ENCODE measurements around the gene ATP13A4. TPM values are rescaled to one million over a fixed set of nuclear protein-coding genes. Genes with fewer than 3 reads are reported as not detected.

The ATP13A4 gene
- polyA plus RNA-seq, 1 donor (not counting 4 experiments of a cell fraction or from before 2014, with no cell fraction given), result 0.16 TPM

- H3K4me3 ChIP-seq (ENCODE audit: control insufficient read depth in 2 of 3, extremely low read depth in 1 of 3, insufficient read depth in 2 of 3, low read depth in 1 of 3, low read length in 3 of 3), result no peak overlapping the region
- H3K36me3 ChIP-seq (ENCODE audit: control insufficient read depth in 2 of 2, extremely low read depth in 1 of 2, insufficient read depth in 2 of 2, low read length in 2 of 2), result no peaks in the 10 kb centered on the region
- dilution Hi-C loops (cut with MboI; ENCODE audit: extremely low pct_ligation_motif_present, low sequenced_read_pairs), result no loop called here
- no peaks in the 10 kb centered on the region for H3K4me1 ChIP-seq (ENCODE audit: control insufficient read depth, extremely low read depth, insufficient read depth, low read length)
- H3K9me3 ChIP-seq (ENCODE audit: control insufficient read depth, low read depth, low read length), result no peaks in the 10 kb centered on the region
- no peak for DNase-seq (ENCODE audit: low read depth, low spot score)
- no peak overlapping the region for H3K4me2 ChIP-seq (ENCODE audit: control insufficient read depth, extremely low read depth, insufficient read depth, low read depth, low read length)
- H3K79me2 ChIP-seq (ENCODE audit: control insufficient read depth, insufficient read depth, low read length), result no peaks in the 10 kb centered on the region
- no peak overlapping the region for H2AFZ ChIP-seq (ENCODE audit: control insufficient read depth, low read length)
- H3K9me1 ChIP-seq (ENCODE audit: control insufficient read depth, extremely low read depth, insufficient read depth, low read length), result no peaks in the 10 kb centered on the region
- TF ChIP-seq CTCF (optimal IDR thresholded peaks at IDR 0.05 in 1 of 3, IDR thresholded peaks at IDR 0.05 in 1 of 3, conservative IDR thresholded peaks at IDR 0.05 in 1 of 3; ENCODE audit: extremely low read depth in 1 of 3, insufficient read depth in 2 of 3, low read length in 3 of 3) (no peak), EZH2 (IDR thresholded peaks at IDR 0.05; ENCODE audit: low read length) (no peak)
- H3K27ac ChIP-seq (ENCODE audit: control insufficient read depth, insufficient read depth, low read length), result no peak overlapping the region
- no peaks in the 10 kb centered on the region for H3K27me3 ChIP-seq (ENCODE audit: control insufficient read depth, extremely low read depth, insufficient read depth, low read length)
- H3K9ac ChIP-seq (ENCODE audit: control insufficient read depth, extremely low read depth, insufficient read depth, low read length), result no peak overlapping the region
- H4K20me1 ChIP-seq (ENCODE audit: control insufficient read depth, extremely low read depth, insufficient read depth, low read length), result no peaks in the 10 kb centered on the region
- no peak for FAIRE-seq
These were observed 107.6 kb downstream of the ATP13A4 start for GRCh38 chr3:193446965-193447602.

- H3K79me2 ChIP-seq (ENCODE audit: control insufficient read depth, insufficient read depth, low read length), result no peaks in the 10 kb centered on the region
- DNase-seq (ENCODE audit: low read depth, low spot score) (no peak), FAIRE-seq (no peak)
- no peaks in the 10 kb centered on the region for H3K4me1 ChIP-seq (ENCODE audit: control insufficient read depth, extremely low read depth, insufficient read depth, low read length)
- H3K9me1 ChIP-seq (ENCODE audit: control insufficient read depth, extremely low read depth, insufficient read depth, low read length), result no peaks in the 10 kb centered on the region
- no peaks in the 10 kb centered on the region for H3K36me3 ChIP-seq (ENCODE audit: control insufficient read depth in 2 of 2, extremely low read depth in 1 of 2, insufficient read depth in 2 of 2, low read length in 2 of 2)
- TF ChIP-seq EZH2 (IDR thresholded peaks at IDR 0.05; ENCODE audit: low read length), result no peak
- TF ChIP-seq CTCF (optimal IDR thresholded peaks at IDR 0.05 in 1 of 3, IDR thresholded peaks at IDR 0.05 in 1 of 3, conservative IDR thresholded peaks at IDR 0.05 in 1 of 3; ENCODE audit: extremely low read depth in 1 of 3, insufficient read depth in 2 of 3, low read length in 3 of 3), result no peak
- dilution Hi-C loops (cut with MboI; ENCODE audit: extremely low pct_ligation_motif_present, low sequenced_read_pairs), result no loop called here
- H3K9me3 ChIP-seq (ENCODE audit: control insufficient read depth, low read depth, low read length), result no peaks in the 10 kb centered on the region
- no peak overlapping the region for H2AFZ ChIP-seq (ENCODE audit: control insufficient read depth, low read length)
- H3K27me3 ChIP-seq (ENCODE audit: control insufficient read depth, extremely low read depth, insufficient read depth, low read length), result no peaks in the 10 kb centered on the region
- no peak overlapping the region for H3K4me2 ChIP-seq (ENCODE audit: control insufficient read depth, extremely low read depth, insufficient read depth, low read depth, low read length)
- H3K9ac ChIP-seq (ENCODE audit: control insufficient read depth, extremely low read depth, insufficient read depth, low read length), result no peak overlapping the region
- no peak overlapping the region for H3K27ac ChIP-seq (ENCODE audit: control insufficient read depth, insufficient read depth, low read length)
- no peaks in the 10 kb centered on the region for H4K20me1 ChIP-seq (ENCODE audit: control insufficient read depth, extremely low read depth, insufficient read depth, low read length)
- H3K4me3 ChIP-seq (ENCODE audit: control insufficient read depth in 2 of 3, extremely low read depth in 1 of 3, insufficient read depth in 2 of 3, low read depth in 1 of 3, low read length in 3 of 3), result no peak overlapping the region
These were observed 115.3 kb downstream of the ATP13A4 start for GRCh38 chr3:193439423-193439822.

All from keratinocyte (primary cell).